Measurements from ENCODE around the gene SPTBN1.

The SPTBN1 gene

DNA sequence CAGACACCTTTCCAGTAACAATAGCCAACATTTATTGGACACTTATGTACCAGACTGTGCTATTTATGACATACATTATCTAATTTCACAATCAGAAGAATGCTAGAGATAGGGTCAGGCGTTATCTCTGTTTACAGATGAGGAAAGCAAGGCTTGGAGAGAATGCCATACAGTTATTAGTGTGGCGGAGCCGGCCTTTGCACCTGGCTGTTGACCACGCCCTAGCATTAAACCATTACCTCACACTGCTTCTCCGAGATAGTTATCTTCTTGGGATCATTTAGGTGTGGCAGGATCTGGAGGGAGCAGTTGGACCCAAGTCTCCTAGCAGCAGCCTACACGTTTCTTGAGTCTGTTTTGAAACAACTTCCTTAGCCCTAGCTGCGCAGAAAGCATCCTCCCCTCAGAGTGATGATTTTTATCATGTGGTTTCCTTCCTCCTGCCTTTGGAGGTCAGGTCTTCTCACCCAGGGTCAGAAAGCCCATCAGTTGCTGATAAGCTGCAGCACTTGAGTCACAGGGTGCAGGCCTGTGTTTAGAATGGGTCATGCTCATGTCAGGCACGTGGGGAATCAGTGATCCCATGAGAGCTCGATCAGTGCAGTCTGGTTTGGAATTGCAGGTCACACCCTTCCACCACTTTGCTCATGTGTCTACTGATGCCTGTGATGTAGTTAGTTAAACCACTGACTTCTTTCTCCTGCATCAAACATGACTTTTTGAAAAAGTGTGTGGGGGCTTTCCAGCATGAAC lies 118.2 kb downstream of the SPTBN1 start:
- DNase-seq (ENCODE audit: low read depth in 2 of 2): peak; percentile 41 to 53

DNA sequence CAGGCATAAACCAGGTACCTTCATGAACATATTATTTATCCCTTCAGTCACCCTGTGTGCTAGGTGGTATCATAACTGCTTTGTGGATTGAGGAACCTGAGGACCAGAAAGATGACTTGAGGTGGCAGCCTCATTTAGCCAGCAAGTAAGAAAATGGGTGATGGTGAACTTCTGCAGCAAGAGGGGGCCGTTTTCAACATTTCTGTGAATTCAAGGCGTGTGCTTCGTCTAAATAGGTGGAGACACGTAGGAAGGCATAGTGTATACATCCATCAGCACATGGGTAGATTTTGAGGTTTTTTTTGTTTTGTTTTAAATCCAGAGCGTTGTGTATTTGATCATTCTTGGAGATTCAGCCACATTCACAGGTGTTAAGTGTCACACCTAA lies 118.7 kb downstream of the SPTBN1 start:
- no peak for DNase-seq (ENCODE audit: low read depth in 2 of 2)

GRCh38 chr2:54575379-54575888 lies 119.3 kb downstream of the SPTBN1 start:
- DNase-seq (ENCODE audit: low read depth in 2 of 2): no peak

- DNase-seq (ENCODE audit: low read depth in 2 of 2): no peak
These were observed 120.9 kb downstream of the SPTBN1 start for GRCh38 chr2:54577035-54577434.

- no peak for DNase-seq (ENCODE audit: low read depth in 2 of 2)
These were observed 122.0 kb downstream of the SPTBN1 start for GRCh38 chr2:54577944-54578647.

GRCh38 chr2:54578648-54579045 lies 122.5 kb downstream of the SPTBN1 start:
- DNase-seq (ENCODE audit: low read depth in 2 of 2): no peak

DNA sequence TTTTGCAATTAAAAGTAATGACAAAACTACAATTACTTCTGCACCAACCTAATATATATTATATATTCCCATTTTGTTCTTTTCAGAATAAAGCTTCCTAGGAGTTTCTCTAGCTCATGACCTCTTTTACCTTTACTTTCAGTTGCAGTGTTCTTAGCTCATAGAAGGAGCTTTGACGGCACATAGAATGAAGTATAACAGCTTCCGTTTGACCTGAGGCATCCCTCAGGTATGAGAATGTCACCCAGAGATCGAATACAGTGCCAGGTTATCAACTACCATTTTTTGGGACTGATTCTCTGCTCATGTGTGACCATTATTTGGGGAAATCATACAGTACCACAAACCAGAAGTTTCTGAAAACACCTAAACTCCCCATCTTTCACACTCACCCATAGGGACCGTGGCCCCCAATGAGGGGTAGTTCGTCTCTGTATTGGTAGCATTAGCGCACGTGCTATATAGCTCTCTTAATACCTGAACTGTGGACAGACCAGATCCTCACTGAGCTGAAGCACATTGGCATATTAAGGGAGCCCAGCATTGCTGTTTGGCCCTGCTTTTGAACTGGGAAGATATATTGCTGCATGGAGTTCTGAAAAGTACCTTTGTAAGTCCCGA lies 123.0 kb downstream of the SPTBN1 start:
- no peak for DNase-seq (ENCODE audit: low read depth in 2 of 2)

DNA sequence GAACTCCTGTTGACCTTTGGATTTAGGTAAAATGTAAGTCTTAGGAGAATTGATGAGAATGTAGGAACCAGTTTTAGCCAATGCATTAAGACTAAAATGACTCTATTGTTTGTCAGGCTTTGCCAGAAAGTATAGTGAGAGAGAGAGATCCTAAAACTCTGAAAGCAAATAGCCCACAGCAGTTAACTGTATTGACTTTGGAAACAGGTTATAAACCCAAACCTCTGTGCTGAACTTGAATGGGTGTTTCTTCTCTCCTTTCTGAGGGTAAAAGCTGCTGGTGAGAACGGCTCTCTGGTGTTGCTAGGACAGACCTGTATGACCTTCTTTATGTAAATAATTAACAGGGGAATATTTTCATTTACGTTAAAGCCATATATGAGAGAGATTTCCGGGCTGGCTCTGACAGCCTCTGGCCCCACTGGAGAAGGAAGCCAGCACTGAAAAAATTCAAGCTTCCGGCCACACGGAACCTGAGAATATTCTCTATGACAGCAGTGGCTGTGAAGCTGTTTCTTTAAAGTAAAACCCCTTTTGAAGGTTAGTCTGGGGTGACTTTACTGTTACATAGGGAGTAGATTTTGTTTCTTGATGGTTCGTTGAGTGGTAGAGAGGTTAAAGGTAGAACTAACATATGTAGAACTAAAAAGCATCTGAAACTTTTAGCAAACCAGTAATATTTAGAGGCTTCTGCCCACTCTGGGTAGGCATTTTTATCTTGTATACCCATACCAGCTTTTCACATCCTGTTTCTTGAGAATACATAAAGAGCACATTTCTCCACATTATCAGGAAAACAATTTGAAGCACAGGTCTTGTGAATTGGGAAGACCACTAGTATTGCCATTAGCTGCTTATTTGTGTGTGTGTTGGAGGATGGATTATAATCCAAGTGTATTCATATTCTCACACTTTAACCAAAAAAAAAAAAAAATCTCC lies 123.8 kb downstream of the SPTBN1 start:
- no peak for DNase-seq (ENCODE audit: low read depth in 2 of 2)

- no peak for DNase-seq (ENCODE audit: low read depth in 2 of 2)
These were observed 125.4 kb downstream of the SPTBN1 start for GRCh38 chr2:54581326-54582039.

- no peak for DNase-seq (ENCODE audit: low read depth in 2 of 2)
These were observed 126.9 kb downstream of the SPTBN1 start for GRCh38 chr2:54582987-54583386.

GRCh38 chr2:54584598-54584997 lies 128.5 kb downstream of the SPTBN1 start:
- no peak for DNase-seq (ENCODE audit: low read depth in 2 of 2)

- no peak for DNase-seq (ENCODE audit: low read depth in 2 of 2)
These were observed 129.1 kb downstream of the SPTBN1 start for GRCh38 chr2:54585136-54585733.

DNA sequence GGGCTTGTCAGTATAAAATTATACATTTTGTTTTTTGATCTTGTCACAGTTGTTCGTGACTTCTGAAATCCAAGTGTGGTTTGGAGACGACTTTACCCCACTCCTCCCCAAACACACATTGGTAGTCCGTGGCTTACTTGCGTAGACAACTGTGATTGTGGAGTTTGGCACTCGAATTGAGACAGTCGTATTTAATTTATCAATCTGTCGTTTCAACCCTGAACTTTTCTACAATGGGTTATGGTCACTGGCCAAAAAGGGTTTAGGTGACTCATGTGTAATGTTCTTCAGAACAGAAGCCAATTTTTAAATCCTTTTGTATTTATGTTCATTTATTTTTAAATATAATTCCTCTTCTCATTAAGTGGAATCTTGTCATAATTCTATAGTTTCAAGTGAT lies 129.9 kb downstream of the SPTBN1 start:
- no peak for DNase-seq (ENCODE audit: low read depth in 2 of 2)

DNA sequence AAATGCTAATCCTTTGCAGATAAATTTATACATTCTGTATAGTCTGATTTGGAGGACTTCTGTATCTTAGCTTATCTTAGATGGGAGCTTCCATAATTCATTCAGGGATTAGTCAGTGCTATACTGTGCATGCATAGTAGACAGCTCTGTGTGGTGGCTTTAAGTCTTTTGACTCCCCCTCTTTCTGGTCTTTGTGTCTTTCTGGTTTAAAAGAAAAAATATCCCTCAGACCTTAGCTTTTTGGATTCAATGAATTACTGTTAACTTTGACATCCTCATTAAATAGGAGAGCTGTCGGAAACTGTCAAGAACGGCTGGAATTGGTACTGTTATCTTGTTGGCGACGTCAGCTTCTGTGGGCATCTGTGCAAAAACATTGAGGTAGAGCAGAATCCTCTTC lies 130.4 kb downstream of the SPTBN1 start:
- DNase-seq (ENCODE audit: low read depth in 2 of 2): no peak

DNA sequence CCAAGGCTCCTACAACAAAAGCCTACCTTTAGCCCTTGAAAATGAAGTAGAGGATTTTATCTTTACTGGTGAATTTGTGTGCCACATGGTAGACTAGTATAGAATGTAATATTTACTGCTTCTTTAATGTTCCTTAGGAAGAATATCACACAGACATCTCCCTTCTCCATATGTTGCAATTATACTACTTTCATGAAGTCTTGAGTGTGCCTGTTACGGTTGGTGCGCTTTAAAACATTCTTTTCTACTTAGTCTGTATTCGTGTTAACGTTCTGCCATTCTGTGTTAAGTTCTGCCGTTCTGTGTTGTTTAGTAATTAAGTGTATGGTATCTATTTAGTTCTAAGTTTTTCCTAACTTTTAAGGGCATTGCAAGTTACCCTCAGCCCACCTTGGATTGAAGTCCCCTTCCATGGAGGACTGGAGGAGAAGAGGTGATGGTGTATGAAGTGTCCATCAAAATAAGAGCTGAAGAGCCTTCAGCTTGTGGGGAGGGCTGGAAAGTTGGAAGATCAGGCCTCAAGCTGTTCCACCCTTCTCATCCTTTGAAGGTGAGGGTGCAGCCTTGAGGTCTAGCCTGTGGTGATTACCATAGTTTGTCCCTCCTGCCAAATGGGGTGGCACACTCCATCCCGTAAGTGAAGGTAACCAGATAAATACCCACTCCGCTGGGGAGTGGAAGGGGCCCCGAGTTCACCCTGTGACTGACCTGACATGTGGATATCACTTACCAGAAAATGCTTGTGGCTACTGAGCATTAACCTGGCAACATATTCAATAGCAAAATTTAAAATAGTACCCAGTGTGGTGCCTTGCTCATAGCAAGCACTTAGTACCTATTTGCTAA lies 131.3 kb downstream of the SPTBN1 start:
- DNase-seq (ENCODE audit: low read depth in 2 of 2): no peak

GRCh38 chr2:54588244-54588899 lies 132.2 kb downstream of the SPTBN1 start:
- no peak for DNase-seq (ENCODE audit: low read depth in 2 of 2)

DNA sequence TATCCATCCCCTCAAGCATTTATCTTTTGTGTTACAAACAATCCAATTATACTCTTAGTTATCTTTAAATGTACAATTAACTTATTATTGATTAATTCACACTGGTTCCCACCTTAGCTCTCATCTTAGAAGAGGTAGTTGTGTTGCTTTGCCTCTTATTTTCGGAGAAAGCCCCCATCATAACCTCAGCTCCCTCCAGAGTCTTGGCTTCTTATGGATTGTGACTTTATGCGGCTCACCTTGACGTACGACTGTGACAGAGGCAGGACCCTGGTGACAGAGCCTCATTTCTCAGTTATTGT lies 132.9 kb downstream of the SPTBN1 start:
- DNase-seq (ENCODE audit: low read depth in 2 of 2): no peak

DNA sequence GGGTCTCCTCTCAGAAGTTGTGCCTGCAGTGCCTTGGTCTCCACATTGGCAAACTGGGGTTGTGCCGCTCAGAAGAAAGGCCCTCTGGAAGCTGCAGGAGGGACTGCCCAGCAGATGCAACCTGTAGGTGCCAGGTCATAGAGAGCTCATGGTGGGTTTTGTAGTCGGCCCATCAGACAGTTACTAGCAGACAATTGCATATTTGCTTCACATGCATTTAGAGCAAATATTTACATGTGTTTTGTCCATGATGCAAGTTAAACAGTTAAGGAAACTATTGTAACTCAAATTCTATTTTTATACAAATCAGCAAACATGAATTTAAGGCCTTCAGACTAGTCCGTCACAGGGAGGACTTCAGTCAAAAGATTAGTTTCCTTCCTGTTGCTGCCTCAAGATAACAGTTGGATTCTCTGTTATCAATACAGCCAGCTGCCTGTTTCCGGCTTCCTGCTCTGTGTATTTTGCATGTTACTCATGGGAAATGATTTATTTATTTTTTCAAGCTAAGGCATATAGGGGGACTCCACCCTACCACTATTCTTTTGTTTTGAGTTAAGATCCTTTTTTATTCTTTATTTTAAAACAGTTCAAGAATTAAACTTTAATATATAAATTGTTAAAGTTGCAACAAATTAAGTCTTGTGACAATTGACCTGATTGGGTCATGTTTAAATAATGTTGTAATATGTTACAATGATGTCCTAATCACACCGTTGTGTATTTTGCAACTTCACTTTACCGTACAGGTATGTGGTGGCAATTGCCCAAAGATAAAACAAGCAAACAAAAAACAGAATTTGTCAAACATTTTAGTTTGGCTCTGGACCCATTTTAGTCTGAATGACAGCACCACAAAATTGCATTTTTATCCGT lies 133.5 kb downstream of the SPTBN1 start:
- no peak for DNase-seq (ENCODE audit: low read depth in 2 of 2)
